ENCODE results near the gene FAM204A.

Gene FAM204A

GRCh38 chr10:118278649-118279048, 63.5 kb downstream of the FAM204A start:
- DNase-seq (ENCODE audit: low read depth in 2 of 2), result no peak

GRCh38 chr10:118277871-118278270, 64.3 kb downstream of the FAM204A start:
- no peak for DNase-seq (ENCODE audit: low read depth in 2 of 2)

DNA sequence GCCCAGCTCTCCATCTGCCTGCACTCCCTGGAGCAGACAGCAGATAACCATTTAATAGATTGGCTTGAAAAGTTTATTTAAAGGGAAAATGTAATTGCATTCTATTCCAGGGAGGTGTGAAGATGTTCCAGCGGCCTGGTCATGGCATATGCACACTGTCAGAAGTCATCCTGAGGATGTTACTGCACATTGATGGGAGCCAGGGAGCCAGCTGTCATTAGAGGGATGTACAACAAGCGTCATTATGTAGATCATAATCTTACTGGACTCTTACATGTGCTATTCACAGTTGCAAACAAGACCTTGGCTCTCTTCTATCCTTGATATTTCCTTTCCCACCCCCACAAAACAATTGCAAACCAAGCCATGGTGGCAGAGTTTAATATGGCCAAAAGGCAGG, 65.4 kb downstream of the FAM204A start:
- DNase-seq (ENCODE audit: low read depth in 2 of 2), result no peak

DNA sequence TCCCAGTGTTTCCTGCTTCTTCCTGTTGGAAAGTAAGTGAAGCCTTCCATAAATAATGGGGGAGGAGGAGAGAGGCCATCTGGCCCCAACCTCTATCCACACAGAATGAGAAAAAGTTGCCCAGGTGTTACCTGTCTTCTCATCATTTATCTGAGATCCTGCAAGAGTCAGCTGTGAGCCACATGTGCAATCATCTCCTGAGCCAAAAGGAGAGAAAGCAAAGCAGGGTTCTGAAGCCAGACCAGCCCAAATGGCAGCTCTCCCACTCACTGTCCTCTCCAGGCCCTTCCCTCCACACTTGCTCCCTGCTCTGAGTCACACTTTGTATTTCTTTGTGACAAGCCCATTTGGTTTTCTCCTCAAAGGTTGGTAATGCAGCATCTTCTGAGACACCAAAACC, 65.9 kb downstream of the FAM204A start:
- DNase-seq (ENCODE audit: low read depth in 2 of 2), result no peak

GRCh38 chr10:118273662-118274061, 68.5 kb downstream of the FAM204A start:
- no peak for DNase-seq (ENCODE audit: low read depth in 2 of 2)

DNA sequence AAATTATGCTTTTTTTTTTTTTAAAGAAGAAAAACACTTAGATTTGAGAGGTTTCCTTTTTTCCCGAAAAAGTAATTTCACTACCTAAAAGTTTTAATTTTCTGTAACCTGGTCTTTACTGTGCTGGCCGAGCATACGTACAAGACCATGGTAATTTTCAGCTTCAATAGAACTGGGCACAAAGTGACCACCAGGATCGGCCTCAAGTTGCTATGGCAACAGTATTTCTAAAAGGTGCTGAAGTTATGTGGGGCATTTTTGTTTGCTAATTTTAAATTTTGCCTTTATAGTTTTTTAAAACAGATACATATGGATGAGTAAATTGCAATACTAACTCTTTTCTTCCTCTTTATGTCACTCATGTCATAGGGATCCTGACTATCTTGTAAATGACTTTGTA, 69.4 kb downstream of the FAM204A start:
- no peak for DNase-seq (ENCODE audit: low read depth in 2 of 2)

DNA sequence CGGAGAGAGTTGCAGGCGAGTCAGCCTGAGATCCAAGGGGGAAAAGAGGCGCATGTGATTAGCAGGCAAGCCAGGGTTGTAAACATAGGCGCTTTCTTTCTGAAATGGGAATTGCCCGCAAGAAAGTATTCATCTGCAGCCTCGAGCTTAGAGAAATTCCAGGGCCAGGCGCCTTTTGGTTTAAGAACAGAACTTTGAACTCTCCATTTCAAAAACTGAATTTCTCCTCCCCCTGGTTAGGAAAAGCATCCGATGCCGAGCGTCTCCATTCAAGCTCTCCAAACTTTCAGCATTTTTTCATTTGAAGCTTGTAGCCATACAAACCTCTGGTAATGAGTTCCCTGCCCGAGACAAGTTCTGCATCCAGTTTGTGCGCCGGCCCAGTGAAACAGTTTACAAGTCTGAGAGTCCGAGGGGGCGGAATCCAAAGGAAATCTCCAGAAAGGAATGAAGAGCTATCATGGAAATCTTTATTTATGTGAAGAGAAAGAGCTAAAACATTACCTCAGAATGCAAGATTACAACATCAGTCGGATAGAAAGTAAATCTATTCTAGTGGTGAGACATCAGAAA, 69.9 kb downstream of the FAM204A start:
- no peak for DNase-seq (ENCODE audit: low read depth in 2 of 2)

- DNase-seq (ENCODE audit: low read depth in 2 of 2), result no peak
These were observed 70.5 kb downstream of the FAM204A start for GRCh38 chr10:118271671-118272070.

GRCh38 chr10:118266098-118266748, 75.9 kb downstream of the FAM204A start:
- DNase-seq (ENCODE audit: low read depth in 2 of 2), result no peak

DNA sequence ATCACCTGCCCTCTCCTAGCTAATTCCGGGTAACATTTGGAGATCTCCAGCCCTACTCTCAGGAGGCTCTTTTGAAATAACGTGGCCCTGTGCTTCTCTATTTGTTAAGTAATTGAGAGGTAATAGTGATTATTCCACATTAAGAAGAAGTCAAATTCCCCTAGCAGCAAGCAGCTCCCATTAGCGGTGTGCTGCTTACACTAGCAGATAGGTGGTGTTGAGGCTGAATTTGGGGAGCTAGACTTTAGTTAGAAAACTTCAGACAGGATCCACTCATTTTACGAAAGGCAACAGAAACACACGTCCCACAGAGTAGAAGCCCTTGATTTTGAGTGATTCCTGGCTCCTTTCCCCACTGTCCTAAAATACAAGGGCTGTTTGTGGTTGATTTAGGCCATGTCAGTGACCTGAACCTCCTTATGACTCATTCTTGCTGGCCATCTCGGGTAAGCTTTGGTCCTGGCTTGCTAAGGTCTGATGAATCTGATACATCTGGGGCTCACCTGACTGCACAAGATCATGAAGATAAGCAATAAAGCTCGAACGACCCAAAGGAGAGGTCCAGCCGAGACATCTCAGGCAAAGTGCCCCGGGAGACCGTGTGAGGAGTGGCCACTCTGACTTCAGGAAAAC, 77.2 kb downstream of the FAM204A start:
- DNase-seq (ENCODE audit: low read depth in 2 of 2), result no peak

GRCh38 chr10:118264252-118264651, 77.9 kb downstream of the FAM204A start:
- no peak for DNase-seq (ENCODE audit: low read depth in 2 of 2)

- DNase-seq (ENCODE audit: low read depth in 2 of 2), result no peak
These were observed 79.6 kb downstream of the FAM204A start for GRCh38 chr10:118262538-118262937.

DNA sequence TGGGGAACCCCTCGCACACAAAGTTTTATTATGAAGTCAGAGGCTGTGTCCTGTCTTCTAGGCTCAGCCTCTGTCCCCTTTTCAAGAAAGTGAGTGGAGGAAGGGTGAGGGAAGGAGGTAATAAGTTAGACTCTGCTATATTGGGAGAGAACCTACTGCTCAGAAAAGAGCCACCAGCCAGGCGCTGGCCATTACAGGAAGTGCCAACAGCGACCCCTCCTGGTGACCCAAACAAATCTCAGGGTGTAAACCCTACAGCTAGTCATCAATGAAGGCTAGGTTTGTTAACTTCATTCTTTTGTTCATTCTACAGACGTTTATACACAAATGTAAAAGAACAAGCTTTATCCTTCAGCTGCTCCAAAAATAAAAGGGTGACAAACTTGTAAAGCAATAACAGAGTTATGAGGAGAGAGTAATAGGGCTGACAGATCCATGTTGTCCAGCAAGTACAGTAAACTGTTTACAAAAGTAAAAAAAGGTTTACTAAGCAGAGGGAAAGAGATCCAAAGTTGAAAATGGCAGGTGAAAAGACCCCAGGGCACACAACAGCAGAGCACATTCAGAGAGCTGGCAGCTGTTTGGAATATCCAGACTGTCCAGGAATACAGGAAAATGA, 82.7 kb downstream of the FAM204A start:
- no peak for DNase-seq (ENCODE audit: low read depth in 2 of 2)

DNA sequence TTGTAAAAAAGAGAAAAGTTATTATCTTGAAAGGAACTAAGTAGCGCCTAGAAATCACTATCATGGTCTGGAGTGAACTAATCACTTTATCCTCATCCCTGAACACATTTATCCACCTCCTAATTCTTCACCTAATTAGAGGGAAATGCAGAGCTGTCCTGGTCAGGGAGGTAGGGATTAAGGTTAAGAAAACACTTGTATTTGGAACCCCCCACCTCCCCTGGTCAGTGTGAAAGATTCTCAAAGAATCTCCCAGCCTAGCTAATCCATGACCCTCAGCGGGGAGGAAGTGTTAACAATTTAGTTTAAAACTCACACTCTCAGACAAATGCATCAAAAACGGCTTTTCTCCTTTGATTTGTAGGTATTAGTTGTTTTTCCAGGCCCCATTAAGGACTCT, 83.8 kb downstream of the FAM204A start:
- no peak for DNase-seq (ENCODE audit: low read depth in 2 of 2)

GRCh38 chr10:118256825-118257570, 85.1 kb downstream of the FAM204A start:
- DNase-seq (ENCODE audit: low read depth in 2 of 2), result no peak

DNA sequence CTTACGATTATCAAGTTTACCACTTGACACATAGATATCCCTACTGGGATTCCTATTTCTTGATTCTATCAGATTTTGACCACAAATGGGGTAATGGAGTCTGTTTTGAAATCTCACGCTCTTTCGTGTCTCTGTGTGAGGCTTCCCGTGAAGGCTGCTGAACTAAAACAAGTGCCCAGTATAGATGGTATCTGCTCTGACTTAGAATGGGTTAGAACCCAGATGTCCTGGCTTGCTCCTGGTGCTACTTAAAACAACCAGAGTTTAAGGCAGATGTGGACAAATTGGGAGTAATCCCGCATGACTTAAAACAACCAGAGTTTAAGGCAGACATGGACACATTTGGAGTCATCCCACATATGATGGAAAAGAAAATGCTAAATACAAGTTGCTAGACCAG, 85.9 kb downstream of the FAM204A start:
- no peak for DNase-seq (ENCODE audit: low read depth in 2 of 2)

DNA sequence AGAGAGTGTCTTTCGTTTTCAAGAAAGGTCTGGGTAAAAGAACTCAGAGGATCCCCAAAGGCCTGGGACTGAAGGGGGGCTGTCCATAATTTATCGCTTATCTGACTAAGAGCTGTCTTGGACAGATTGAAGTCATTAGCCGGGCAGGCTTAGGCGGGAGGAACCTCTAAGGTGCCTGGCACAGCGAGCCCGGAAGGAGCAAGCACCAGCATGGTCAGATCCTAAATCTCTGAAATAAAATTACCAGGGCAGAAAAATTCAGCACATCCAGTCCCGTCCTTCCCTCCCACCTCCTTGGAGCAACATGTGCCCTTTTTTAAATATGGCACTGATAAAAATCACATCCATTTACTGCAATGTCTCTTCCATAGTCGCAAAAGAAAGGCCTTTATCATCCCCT, 86.8 kb downstream of the FAM204A start:
- no peak for DNase-seq (ENCODE audit: low read depth in 2 of 2)

GRCh38 chr10:118254654-118255053, 87.5 kb downstream of the FAM204A start:
- no peak for DNase-seq (ENCODE audit: low read depth in 2 of 2)

DNA sequence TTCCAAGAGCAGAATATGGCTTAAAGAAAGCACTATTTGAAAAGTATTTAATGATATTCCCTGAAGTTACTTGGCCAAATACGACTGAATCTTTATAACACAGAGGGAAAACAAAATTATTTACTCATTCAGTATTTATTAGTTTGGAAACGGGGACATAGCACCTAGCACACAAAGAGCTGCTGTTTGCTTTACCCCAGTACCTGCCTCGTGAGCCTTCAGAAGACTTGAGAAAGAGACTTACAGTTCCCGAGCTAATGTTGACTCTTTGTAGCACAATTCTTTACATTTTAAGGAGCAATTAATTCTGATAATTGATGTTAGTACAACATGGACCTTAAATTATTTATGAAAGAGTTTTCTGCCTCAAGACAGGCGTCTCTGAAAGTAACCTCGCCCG, 88.7 kb downstream of the FAM204A start:
- no peak for DNase-seq (ENCODE audit: low read depth in 2 of 2)

GRCh38 chr10:118251791-118252190, 90.3 kb downstream of the FAM204A start:
- no peak for DNase-seq (ENCODE audit: low read depth in 2 of 2)

DNA sequence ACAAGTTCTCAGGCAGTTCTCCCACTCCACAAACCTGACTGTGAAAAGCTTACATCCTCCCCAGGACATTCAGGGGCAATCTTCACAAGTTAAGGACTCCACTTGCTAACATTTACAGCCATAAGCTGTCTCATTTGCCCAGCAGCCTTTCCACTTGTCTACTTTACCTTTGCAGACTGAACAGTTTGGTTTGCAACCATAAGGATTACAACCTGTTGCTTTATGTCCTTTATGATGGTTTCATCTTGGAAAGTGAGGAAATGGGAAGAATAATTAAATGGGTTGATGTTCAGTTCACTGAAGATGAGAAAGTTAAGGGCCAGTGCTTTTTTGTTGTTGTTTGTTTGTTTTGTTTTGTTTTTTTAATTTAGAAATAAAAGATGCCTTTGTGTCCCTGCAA, 92.4 kb downstream of the FAM204A start:
- DNase-seq (ENCODE audit: low read depth in 2 of 2), result no peak
